ENCODE measurements around the gene RERG.

Gene RERG

DNA sequence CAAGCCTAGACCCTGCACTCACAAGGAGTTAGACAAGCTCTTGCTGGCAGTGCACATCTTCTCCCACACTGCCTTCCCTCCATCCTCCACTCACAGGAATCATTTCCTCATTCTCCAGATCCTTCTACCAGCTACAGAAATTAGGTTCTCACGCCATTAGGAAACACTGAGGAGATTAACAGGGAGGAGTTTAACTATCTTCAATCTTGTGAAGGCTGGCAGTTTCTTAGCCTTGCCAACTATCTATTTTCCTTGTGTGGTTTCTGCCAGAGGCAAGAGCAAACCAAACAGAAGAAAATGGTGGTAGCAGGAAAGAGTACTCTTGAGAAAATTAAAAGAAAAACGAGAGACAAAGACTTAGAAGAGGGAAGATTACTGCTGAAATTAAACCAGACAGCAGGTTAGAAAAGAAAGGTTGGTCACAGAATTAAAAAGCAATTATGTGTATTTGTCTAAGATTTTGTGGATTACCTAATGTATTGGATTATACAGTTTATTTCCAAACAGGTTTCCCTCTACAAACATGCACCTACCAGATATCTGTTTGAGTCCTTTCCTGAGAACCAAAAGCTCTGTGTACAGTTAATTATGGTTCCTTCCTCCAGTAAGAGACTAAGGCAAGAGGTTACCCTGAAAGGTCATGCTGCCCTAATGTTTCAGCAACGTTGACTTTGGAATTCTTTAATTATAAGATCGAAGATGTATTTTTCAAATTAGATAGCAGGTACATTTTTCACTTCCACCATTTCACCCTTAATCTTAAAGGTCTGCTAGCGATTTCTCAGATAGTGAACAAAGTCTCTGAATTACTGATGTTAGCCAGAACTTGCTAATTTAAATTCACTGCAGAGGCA is 5.0 kb downstream of the RERG start:
- no peak for DNase-seq

DNA sequence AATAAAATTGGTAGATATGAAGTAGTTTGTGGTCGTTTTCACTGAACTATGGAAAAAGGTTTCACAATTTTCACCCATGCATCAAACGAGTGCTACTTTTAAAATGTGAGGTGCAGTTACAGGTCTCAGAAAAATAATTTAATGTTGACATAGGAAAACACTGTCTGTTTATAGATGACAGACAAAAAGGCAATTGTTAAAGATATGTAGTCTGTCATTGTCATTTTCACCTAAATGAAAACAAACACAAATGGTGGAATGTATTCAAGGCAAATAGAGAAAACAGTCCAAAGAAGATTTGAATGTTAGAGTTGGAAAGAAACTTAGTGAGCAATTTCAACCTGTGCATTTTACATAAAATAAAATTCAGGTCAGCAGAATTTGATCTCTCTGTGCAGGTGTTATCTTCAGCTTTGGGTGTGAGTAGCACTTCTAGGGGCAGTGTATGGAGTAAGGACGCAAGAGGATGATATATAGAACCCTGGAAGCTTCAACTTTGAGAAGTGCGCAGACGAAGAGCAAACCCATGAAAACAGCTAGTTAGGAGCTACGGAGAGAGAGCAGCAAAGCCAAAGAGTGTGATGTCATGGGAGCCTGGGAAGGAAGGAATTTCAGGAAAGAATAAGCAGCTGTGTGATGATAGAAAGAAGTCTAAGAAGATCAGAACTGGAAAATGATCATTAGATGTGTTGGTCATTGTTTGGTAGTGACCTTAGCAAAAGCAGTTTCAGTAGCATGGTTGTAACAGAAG is 6.2 kb downstream of the RERG start:
- no peak for DNase-seq

DNA sequence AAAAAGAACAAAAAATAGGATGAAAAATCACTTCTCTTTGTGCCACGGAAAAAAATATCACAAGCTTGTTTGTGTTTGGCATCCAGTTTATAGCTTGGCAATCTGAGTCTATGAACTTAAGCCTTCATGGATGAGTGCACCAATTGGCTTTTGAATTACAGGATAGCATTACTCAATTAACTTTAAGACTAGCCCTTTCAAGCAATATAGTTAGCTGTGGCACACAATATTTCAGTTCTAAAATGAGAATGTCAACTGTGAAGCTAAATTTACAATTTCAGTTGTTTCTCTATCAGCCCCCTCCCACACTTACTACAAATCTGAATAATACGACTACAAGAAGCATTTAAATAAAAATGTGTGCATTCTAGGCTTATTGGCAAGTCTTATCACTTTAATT is 8.3 kb downstream of the RERG start:
- DNase-seq, result no peak

DNA sequence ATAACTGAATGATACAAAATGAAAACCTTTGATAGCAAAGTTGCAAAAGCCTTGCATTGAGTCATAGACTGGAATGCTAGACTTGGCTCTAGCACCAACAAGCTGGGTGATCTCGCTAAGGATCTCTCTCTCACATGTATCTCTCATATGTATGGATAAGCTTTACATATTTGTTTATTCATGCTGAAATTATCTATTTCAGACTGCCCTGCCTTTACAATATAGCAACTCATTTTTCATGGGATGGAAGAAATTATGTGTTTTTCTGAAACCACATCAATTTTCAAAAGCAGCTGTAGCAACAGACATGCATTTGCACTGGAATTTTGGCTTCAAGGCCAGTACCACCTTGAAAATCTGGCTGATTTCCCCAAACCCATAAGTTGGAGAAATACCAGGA is 11.4 kb downstream of the RERG start:
- DNase-seq, result no peak

DNA sequence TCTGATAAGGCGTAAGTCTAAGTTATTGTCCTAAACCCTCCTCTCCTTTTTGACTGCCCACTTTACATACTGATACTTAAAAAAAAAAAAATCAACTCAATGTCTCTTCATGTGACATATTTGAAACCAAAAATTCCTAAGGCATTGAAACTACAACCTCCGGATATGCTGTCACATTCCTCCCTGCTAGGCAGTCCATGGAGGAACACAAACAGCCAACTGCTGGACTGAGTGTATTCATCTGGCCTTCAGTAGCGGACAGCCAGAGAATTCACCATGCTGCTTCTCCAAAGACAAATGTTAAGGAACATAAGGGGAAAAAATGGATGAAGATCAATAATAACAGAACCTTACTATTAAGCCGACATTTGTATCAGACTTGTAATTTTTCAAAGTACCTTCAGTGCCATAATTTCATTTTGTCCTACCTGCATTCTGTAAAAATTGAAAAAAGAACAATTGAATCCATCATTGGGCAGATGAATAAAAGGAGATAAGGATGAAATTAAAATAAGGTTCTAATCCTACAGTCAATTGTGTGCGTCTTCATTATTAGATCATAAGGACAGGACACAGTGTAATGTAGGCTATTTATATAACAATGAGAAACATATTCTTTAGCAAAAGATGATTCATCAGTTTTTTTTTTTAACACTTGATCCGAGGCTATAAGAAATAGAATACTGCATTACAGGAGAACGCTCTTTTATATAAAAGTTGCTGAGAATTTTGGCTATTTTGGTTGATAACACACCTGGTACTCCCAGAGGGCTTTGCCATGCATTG is 12.2 kb downstream of the RERG start:
- no peak for DNase-seq

DNA sequence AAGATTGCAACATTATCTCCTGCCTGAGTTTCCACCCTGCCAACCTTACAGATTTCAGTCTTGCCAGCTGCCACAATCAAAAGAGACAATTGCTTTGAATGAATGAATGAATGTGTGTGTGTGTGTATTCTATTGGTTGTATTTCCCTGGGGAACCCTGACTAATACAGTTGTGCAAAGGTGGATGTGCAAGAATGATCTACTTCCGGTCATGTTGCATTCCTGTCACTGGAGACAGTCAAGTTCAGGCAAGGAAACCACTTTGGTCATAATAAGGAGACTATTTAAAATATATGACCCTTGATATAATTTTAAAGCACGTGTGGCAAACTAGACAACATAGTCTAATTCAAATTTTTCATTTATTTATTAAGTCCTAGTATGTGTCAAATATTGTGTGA is 13.1 kb downstream of the RERG start:
- no peak for DNase-seq

DNA sequence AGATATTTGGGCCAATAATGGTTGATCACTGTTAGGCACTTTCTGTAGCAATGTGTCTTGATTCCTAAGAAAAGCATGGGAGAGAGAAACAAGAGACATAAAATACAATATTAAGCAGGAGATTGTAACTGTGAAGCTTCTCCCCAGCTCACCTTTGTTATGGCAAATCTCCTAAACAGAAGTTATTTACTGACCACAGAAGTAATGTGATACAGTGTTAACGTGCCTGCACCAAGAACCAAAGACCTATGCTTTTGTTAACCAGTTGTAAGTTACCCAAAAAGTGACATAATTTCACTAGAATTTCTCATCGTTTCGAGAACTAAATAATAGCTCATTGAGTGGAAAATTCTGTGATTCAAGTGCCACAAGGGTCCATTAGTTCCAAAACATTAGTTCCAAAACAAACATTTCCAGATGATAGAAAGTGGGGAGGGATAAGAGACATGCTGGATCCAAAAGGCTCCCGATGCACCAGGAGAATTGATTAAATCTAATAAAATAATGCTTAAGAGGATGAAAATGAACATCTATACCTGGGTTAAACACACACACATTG is 14.3 kb downstream of the RERG start:
- no peak for DNase-seq

DNA sequence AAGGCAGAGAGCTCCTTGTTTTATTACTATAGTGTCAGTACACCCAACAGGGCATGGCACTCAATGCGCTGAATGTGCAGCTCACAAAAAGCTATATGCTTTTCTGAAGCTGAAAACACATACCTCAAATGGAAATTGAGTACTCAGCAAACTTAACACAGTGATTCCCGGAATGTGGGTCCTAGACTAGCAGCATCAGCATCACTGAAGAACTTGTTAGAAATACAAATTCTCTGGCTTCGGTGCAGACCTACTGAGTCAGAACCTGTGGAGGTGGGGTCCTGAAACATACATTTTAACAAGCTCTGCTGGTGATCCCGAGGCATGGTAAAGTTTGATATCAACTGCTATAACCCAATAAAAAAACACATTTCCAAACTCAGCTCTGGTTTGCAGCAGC is 14.9 kb downstream of the RERG start:
- DNase-seq, result no peak

DNA sequence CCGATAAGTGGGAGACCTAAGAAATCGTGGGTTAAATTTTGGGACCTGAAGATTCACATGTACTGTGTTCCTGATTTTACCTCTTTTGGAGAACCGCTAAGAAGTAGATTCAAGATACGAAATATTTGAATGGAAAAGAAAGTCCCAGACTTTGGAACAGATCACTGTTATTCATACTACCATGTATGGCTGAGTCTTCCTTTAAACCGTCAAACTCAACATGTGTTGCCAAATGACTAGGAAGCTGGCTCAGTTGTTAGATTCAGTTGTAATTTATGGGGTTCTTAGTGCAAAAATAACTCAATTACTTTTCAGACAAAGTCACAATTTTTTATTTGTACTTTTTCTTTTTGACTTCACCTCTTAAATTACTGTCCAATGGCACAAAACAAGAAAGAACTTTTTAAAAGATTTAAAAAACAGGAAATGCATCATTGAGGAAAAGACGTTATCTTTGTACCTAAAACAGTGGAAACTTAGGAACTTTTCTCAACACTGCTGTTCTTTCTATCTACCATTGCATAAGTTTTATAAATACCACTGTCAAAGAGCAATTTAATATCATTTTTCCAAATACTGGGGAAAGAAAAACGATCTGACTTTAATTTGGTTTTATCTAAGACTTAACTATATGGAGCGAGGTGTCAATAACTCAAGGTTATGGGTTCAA is 15.7 kb downstream of the RERG start:
- DNase-seq, result no peak

DNA sequence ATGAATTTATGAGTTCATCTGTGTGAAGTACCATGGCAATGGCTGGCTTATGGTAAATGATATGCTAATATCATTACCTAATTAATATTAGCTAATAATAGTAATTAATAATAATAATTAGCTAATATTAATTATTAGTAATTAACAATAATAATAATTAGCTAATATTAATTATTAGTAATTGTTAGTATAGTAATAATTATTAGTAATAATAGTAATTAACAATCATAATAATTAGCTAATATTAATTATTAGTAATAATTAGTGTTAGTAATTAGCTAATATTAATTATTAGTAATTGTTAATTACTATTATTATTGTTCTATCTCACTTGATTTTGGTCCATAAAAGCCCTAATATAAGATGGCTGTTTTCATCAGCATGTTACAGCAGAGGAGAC is 19.8 kb downstream of the RERG start:
- no peak for DNase-seq

DNA sequence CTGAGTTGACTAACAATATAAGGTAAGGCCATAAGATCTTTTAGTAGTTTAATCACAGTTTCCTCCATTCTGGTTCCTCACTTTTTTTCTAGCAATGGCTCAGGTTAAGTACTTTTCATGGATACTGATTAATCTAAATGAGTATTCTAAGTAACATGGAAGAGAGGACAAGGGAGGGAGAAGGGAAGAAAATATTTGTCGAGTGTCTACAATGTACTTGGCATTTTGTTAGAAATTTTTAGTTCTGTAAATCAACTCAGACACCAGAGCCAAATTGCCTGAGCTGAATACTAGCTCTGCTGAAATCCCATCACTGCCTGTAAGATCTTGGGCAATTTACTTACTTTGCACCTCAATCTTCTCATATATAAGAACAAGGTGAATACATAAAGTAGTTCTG is 20.2 kb downstream of the RERG start:
- DNase-seq, result no peak

DNA sequence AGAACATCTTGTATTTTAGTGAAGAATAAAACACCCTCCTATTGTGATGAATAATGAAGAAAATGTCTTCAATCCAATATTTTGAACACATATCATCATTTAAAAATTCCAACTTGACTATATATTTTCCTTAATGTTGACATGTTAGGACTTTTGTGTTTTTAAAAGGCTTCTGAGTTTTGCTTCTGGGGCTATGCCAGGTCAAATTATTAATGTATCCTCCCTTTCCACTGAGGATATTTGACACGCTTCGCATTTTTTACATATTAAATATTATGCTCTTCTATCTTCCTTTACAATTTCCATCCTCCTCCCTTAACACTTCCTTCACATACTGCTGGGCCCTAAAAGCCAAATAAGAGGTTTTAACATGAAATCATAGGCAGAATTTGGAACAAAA is 20.6 kb downstream of the RERG start:
- no peak for DNase-seq

DNA sequence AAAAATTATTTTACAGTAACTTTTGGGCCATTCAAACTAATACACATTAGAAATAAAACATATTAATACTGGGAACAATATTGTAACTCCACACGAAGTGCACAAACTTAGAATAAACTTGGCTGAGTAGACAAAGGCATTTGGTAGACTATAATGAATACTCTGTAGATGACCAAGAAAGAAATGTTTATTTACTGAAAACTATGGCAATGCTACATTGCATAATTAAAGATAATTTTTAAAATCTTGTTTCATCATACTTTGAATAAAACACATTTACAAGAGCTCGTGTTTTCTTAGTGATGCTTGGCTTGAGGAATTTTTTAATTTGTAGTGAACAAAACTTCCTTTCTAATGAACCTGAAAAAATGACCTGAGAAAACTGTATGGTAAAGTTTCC is 21.3 kb downstream of the RERG start:
- no peak for DNase-seq

DNA sequence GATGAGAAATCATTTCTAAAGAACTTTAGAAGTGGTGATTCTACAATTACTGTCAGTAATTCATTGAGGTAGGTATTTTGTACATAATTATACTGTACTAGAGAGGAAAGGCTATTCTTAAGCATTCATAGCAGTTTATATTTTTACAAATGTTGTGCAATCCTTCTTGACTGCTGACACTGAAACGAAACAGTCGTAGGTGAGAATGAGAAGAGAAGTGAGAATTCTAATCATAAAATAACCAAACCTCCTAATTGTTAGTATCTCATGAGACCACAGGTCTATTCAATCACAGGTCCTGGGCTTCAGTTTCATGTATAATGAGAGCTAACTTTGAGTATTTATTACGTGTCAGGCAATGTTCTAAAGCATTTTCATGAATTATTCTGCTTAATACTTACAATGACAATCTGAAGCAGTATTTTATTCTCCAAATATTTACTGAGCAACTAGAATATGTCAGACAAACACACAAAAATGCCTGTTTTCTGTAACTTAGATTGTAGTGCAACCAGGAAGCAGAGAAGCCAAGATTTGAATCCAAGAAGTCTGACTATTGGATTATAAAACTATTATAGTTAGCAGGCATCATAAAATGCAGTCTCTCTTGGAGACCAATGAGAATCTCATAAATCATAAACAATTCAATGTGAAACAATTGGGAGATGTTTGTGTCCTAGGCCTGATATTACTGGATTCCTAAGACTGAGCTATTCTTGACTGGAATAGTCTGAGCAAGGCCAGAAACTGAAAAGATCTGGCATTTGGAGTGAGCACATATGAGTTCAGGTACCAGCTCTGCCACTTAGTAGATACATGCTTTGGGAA is 24.3 kb downstream of the RERG start:
- DNase-seq, result no peak

DNA sequence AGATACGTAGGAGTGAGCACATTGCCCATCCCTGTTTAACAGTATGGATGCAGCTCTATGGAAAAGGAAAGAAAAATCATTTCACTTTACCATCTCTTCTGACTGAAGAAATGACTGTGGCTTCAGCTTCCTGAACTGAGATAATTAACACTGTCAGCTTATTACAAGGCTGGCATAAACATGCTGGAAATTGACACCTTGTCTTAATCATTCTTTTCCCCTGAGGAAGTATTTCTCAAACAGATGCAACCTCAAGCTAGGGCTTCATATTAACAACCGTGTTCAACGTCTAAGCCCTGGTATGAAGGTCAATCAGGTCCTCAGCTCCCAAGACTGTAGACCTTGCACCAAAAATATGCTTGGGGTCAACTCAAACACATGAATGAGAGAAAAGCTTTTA is 25.0 kb downstream of the RERG start:
- no peak for DNase-seq

DNA sequence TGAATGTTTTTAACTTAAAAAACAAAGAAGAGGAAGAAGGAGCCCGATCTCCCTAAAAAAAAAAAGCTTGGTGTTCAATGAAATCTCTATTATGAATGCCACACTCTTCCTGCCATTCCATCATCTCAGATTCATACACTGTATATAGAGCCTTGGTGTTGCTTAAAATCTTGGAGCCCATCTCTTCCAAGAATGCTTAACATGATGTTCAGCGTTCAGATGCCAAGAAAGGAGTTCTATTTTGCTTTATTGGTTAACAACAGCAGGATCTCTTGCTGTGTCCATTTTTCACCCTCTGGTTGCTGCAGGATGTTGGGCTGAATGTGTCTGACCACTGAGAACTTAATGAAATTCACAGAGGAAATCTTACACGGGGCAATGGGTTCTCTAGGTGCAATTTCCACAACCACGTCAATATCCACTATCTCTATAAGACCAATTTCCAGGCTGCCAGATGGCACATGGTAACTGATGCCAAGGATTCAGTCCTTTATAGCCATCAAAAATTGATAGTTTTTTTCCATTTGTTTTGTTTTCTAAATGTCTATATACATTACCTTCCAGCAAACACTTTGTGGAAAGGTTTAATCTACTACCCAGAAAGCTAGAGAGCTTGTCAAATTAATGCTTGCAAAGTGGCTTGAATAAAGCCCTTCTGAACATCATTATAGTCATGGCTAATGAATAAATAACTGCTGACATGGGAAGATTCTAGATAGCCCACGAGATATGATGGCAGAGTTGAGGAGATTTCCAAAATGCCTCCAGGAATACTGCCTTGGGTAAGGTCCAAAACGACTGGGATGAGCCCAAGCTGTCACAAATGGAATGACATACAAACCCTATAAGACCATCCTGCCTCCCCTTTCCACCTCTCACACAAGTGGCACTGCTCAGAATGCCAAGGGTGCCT is 26.5 kb downstream of the RERG start:
- DNase-seq, result no peak

DNA sequence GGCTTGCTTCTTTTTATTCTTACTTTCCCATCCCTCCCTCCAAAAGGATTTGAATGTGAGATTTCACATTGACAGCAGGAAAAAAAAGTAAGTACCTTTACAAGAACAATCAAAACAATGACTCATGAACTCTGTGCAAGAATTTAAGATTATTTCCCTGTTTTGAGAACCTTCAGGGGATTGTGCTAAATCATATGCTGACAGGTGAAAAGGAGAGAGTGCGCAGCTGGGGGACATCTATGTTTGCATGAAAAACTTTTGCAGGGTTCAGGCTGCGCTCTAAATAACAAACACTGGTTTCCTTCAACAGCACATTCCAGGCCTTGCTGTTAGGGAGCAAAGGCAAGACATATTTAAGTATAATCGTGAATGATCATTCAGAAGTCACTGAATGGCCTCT is 27.3 kb downstream of the RERG start:
- no peak for DNase-seq

DNA sequence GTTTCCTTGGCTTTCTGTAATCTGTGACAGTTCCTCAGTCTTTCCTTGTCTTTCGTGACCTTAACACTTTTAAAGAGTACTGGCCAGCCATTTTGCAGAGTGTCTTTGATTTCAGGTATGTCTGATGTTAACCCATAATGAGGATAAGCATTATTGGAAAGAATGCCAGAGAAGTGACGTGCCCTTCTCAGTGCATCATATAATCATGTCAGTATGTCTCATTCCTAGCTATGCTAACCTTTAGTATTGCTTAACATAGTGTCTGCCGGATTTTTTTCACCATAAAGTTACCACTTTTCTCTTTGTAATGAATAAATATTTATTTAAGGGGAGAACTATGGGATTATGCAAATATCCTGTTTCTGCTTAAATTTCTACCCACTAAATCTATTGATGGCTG is 28.5 kb downstream of the RERG start:
- DNase-seq, result no peak

DNA sequence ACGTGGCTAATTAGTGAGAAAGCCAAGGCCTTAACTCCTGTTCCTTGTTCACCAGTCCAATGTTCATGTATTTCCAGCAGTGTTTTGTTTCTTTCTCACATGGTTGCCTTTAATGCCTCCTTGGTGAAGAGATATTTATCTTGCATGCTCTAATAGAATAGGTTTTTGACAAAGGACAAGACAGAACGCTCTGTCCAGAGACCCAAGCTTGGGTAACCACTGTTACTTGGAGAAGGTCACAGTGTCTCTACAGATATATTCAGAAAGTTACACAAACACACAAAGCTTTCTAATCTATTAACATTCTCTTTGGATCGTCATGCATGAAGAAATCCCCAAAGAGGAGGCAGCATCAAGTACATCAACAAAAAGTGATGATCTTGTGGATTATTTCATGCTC is 33.1 kb downstream of the RERG start:
- DNase-seq, result no peak

DNA sequence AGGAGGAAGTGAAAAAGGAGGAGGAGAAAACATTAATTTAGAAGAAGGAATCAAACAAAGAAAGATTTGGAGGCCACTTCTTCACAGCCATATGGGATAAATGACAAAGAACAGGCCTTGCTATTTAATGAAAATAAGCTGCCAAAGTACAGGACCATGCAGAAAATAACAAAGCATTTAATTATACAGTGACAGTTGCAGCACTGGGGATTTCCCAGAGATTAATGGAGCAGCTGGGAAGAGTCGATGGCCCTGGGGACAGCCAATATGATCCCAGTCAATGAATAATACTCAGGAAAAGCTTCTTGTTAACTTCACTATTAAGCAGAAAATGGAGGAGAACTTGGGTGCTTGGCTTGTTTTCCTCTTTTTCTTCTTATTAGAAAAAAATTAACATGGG is 34.6 kb downstream of the RERG start:
- no peak for DNase-seq

DNA sequence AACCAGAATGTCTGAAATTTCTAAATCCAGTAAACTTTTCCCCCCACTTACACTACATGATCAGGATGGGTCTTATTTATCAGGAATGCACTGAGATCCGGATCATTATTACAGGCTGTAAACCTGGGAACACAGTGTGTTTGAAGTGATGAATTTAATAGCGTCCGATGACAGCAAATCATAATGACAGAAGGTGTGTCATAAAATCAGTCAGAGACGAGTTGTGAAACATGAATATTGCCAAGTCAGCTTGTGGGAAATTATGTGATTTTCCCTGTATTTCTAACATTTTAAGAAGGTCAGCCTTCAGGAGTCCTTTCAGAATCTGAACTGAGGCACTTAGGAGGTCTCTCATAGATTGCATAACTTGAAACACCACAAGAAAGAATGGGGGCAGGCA is 36.7 kb downstream of the RERG start:
- no peak for DNase-seq
